Panc1 (cell line): ENCODE measurements around the gene KHSRP. TPM values are rescaled to one million over a fixed set of nuclear protein-coding genes. Genes with fewer than 3 reads are reported as not detected.

ENCODE experiments used
- ATAC-seq: fragments of 200-7000 bp; cut with Tn5 transposase; 2 replicates; pipeline ENCODE4 v1.9.1; 2020; ENCODE audit warnings: mild to moderate bottlenecking, moderate library complexity
- BruUV-seq: library from RNA; stranded (reverse); fragments of 400-500 nt; replicated peaks from 2 replicates; lab custom pipeline; 2021; lab: Mats Ljungman, UMichigan
- CTCF ChIA-PET: fragments of 300-600 bp; sonication (Branson Sonifier 250); formaldehyde crosslinking; loops from one replicate; lab custom pipeline; 2022; ENCODE audit warnings: antibody characterized with exemption; lab: Charles Lee
- POLR2A ChIA-PET: fragments of 300-600 bp; sonication (Branson Sonifier 250); formaldehyde crosslinking; loops from one replicate; lab custom pipeline; 2022; ENCODE audit warnings: antibody characterized with exemption; lab: Charles Lee
- DNase-seq: peaks from one replicate; pipeline ENCODE4 v3.0.0-alpha.2; 2010; ENCODE audit warnings: low read depth, low spot score
- H3K27ac ChIP-seq: 2 replicates; pipeline ENCODE4 v1.5.1; 2011; ENCODE audit warnings: mild to moderate bottlenecking, low read length, inconsistent platforms
- H3K27me3 ChIP-seq: fragments of 200-500 bp; sonication (Bioruptor generic); 2 replicates; pipeline ENCODE4 v1.6.0; 2014; ENCODE audit warnings: low read length, inconsistent platforms; ENCODE audit not compliant: control insufficient read depth, insufficient read depth
- H3K36me3 ChIP-seq: fragments of 200-500 bp; sonication (Bioruptor generic); 2 replicates; pipeline ENCODE4 v1.5.1; 2014; ENCODE audit warnings: inconsistent platforms, mild to moderate bottlenecking, low read length, moderate library complexity; ENCODE audit not compliant: control insufficient read depth, insufficient read depth
- H3K4me1 ChIP-seq: 2 replicates; pipeline ENCODE4 v1.5.1; 2011; ENCODE audit warnings: inconsistent platforms, mild to moderate bottlenecking, low read length, moderate library complexity; ENCODE audit not compliant: control insufficient read depth, insufficient read depth
- H3K4me3 ChIP-seq, 2 experiments: 2 replicates each; pipeline ENCODE4 v1.5.1; 2011 to 2012; ENCODE audit warnings: low read depth in 2 of 2, low read length in 2 of 2, mild to moderate bottlenecking in 2 of 2, inconsistent platforms in 1 of 2, moderate library complexity in 1 of 2
- H3K9me3 ChIP-seq: fragments of 200-500 bp; sonication (Bioruptor generic); 2 replicates; pipeline ENCODE4 v1.5.1; 2014; ENCODE audit warnings: low read depth, mild to moderate bottlenecking, inconsistent platforms, low read length, moderate library complexity; ENCODE audit not compliant: control insufficient read depth, insufficient read depth
- POLR2AphosphoS5 ChIP-seq: IDR thresholded peaks from 2 replicates; pipeline ENCODE4 v1.6.1; 2012; ENCODE audit warnings: mild to moderate bottlenecking, low read depth, low read length, moderate library complexity
- REST ChIP-seq, 2 experiments: IDR thresholded peaks; 2 replicates each; pipeline ENCODE4 v1.6.1; 2011 to 2012; ENCODE audit warnings: low read depth in 2 of 2, control low read depth in 1 of 2, low read length in 1 of 2, mild to moderate bottlenecking in 1 of 2, moderate library complexity in 1 of 2; ENCODE audit not compliant: insufficient read depth in 1 of 2
- SIN3A ChIP-seq: IDR thresholded peaks from 2 replicates; pipeline ENCODE4 v1.6.1; 2012; ENCODE audit warnings: low read depth, mild to moderate bottlenecking, low read length, moderate library complexity, borderline replicate concordance; ENCODE audit not compliant: insufficient read depth
- TCF7L2 ChIP-seq: IDR thresholded peaks from 2 replicates; pipeline ENCODE4 v1.6.1; 2011; ENCODE audit warnings: mild to moderate bottlenecking, low read depth, low read length, inconsistent platforms
- in situ Hi-C: cut with HindIII; loops from 2 replicates; pipeline ENCODE4 v1.10.0; 2016; ENCODE audit warnings: low sequenced_read_pairs, low pct_unique_long_range_greater_than_20kb
- intact Hi-C: fragments of 100-400 bp; cut with micrococcal nuclease; formaldehyde crosslinking; loops from one replicate; pipeline ENCODE4 v1.10.0; 2022; ENCODE audit not compliant: unreplicated experiment
- total RNA-seq: library from RNA; stranded (reverse); gene quantifications from one replicate; pipeline ENCODE4 v1.2.1, GENCODE V29; 2021; ENCODE audit not compliant: unreplicated experiment
- TF ChIP-seq, protein P1 (sequence below): fragments of 450-650 bp; IDR thresholded peaks from 2 replicates; pipeline ENCODE4 v1.5.1; 2017; ENCODE audit warnings: mild to moderate bottlenecking

The KHSRP gene
- total RNA-seq, 1 experiment from 2014 or later: 333 TPM

- ChIA-PET POLR2A (no interaction called here), CTCF (interaction anchor here (0.6 kb wide), 1 partner anchor 77 kb away, joined by 3 read pairs; no protein-coding TSS in a partner anchor)
- BruUV-seq: no TSS peak
- TF ChIP-seq TCF7L2: no peak
- TF ChIP-seq POLR2AphosphoS5: no peak
- no peak for TF ChIP-seq SIN3A
- TF ChIP-seq, protein P1, sequence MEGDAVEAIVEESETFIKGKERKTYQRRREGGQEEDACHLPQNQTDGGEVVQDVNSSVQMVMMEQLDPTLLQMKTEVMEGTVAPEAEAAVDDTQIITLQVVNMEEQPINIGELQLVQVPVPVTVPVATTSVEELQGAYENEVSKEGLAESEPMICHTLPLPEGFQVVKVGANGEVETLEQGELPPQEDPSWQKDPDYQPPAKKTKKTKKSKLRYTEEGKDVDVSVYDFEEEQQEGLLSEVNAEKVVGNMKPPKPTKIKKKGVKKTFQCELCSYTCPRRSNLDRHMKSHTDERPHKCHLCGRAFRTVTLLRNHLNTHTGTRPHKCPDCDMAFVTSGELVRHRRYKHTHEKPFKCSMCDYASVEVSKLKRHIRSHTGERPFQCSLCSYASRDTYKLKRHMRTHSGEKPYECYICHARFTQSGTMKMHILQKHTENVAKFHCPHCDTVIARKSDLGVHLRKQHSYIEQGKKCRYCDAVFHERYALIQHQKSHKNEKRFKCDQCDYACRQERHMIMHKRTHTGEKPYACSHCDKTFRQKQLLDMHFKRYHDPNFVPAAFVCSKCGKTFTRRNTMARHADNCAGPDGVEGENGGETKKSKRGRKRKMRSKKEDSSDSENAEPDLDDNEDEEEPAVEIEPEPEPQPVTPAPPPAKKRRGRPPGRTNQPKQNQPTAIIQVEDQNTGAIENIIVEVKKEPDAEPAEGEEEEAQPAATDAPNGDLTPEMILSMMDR: no peak
- TF ChIP-seq REST (IDR thresholded peaks at IDR 0.05; ENCODE audit: insufficient read depth in 1 of 2, low read depth in 2 of 2, low read length in 1 of 2): no peak
- no peaks in the 10 kb centered on the region for H3K36me3 ChIP-seq
- H3K27ac ChIP-seq: no peak overlapping the region
- no peaks in the 10 kb centered on the region for H3K4me1 ChIP-seq
- ATAC-seq (no peak), DNase-seq (no peak)
- in situ Hi-C loops (no loop called here), intact Hi-C loops (no loop called here)
- no peaks in the 10 kb centered on the region for H3K27me3 ChIP-seq
- no peaks in the 10 kb centered on the region for H3K9me3 ChIP-seq
- no peak overlapping the region for H3K4me3 ChIP-seq
Observed at GRCh38 chr19:6439743-6440142, 15.1 kb upstream of the KHSRP start.

DNA sequence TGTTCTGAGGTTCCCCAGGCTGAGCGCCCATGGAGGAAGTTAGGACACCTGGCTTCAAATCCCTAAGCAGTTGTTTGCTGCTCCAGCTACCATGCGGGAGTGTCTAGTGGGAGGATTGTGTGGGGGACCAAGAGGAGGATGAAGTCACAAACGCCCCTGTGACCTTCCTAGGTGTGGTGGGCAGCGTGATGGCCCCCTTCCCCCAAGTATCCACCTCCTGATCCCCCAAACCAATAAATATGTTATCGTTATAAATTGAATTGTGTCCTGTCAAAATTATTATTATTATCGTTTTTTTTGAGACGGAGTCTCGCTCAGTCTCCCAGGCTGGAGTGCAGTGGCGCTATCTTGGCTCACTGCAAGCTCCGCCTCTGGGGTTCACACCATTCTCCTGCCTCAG is 9.1 kb upstream of the KHSRP start, which contains the start of gene SLC25A41:
Gene SLC25A41, minus strand, starts transcription at position 101 of the 400 bp plus-strand sequence. Its CDS starts 70 bp downstream, at position 31.
- no peak within 1 kb of the TSS for H3K27ac ChIP-seq
- BruUV-seq: no TSS peak
- ChIA-PET CTCF (no interaction called here), POLR2A (interaction anchor here (0.6 kb wide), 1 partner anchor 40 kb away, joined by 11 read pairs; no protein-coding TSS in a partner anchor)
- intact Hi-C loops: no loop called here
- H3K4me1 ChIP-seq: no peaks in the 10 kb centered on the region
- no peak for ATAC-seq
- no peak for TF ChIP-seq POLR2AphosphoS5
- DNase-seq: no peak
- H3K4me3 ChIP-seq: no peak within 1 kb of the TSS
- H3K36me3 ChIP-seq: no peaks in the 10 kb centered on the region
- H3K9me3 ChIP-seq: no peaks in the 10 kb centered on the region
- in situ Hi-C loops: no loop called here
- H3K27me3 ChIP-seq: no peaks in the 10 kb centered on the region

DNA sequence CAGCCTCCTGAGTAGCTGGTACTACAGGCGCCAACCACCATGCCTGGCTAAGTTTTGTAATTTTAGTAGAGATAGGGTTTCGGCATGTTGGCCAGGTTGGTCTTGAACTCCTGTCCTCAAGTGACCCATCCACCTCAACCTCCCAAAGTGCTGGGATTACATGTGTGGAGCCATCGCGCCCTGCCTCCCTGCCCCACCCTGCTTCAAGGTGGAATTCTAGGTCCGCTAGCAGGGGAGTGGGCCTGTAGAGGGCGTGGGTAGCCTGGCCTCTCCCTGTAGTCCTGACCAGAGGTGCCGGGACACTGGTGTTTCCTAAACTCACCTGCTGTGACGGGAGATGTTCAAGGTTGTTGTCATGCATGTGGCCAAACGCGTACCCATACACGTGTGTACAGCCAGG is 8.6 kb upstream of the KHSRP start:
- H3K36me3 ChIP-seq: no peaks in the 10 kb centered on the region
- intact Hi-C loops: no loop called here
- POLR2A ChIA-PET: no interaction called here
- no peak for TF ChIP-seq POLR2AphosphoS5
- TF ChIP-seq SIN3A: no peak
- TF ChIP-seq REST (IDR thresholded peaks at IDR 0.05; ENCODE audit: insufficient read depth in 1 of 2, low read depth in 2 of 2, low read length in 1 of 2): no peak
- TF ChIP-seq, protein P1: no peak
- TF ChIP-seq TCF7L2: no peak
- H3K9me3 ChIP-seq: no peaks in the 10 kb centered on the region
- in situ Hi-C loops: no loop called here
- no TSS peak for BruUV-seq
- H3K4me1 ChIP-seq: no peaks in the 10 kb centered on the region
- CTCF ChIA-PET: no interaction called here
- no peak overlapping the region for H3K27ac ChIP-seq
- no peak for ATAC-seq
- no peaks in the 10 kb centered on the region for H3K27me3 ChIP-seq
- DNase-seq: no peak
- H3K4me3 ChIP-seq: no peak overlapping the region
